GM12892 (cell line): Measurements from ENCODE around the gene GNA15.

Experiments used
- POLR2A ChIP-seq: IDR thresholded peaks from 2 replicates; pipeline ENCODE4 v1.6.1; 2011; ENCODE audit warnings: low read depth, low read length, control low read depth
- POLR2AphosphoS5 ChIP-seq: IDR thresholded peaks from 2 replicates; pipeline ENCODE4 v1.6.1; 2011; ENCODE audit warnings: low read depth, low read length, control low read depth
- TAF1 ChIP-seq: IDR thresholded peaks from 2 replicates; pipeline ENCODE4 v1.6.1; 2011; ENCODE audit warnings: low read depth, mild to moderate bottlenecking, control low read depth, low read length, borderline replicate concordance

DNA sequence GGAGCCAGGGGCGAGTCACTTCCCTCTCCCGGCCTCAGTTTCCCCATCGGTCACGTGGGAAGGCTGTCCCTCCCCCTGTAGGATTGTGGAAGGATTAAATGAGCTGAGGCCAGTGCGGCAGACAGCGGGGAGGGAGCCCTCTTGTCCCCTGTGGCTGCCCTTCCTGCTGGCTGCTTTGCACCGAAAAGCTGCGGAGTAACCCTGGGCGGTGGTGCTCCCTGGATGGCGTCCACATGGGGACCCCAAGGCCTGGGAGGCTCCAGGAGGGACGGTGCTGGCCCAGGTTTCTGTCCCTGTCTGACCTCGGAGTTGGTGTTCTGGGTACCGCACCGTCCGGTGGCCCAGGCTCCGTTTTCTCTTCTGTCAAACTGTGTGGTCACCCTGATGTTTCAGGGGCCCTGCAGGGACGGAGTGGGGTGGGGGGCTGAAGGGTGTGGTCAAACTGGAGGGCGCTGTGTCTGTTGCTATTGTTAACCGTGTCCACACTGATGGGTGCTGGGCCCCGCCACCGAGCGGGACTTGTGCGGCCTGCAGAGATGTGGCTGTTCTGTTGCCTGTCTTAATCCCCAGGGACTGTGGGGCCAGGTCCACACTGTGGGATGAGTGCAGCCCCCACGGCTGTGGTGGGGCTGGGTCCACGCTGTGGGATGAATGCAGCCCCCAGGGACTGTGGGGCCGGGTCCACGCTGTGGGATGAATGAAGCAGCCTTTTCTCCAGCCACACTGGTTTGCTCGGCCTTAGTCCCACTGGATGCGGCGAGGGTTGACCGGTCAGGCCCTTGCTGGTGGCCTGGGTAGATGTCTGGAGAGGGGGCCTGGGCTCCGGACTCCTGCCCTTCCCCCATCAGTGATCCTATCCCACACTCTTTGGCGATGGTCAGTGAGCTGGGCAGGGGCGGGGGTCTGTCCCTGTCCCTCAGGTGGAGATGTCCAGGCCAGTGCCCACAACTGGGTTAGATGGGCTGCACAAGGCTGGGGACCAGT lies 34.8 kb upstream of the GNA15 start:
- no peak for TF ChIP-seq POLR2A
- no peak for TF ChIP-seq POLR2AphosphoS5
- TF ChIP-seq TAF1 = no peak
